Measurements from ENCODE around the gene NFIA. TPM values are rescaled to one million over a fixed set of nuclear protein-coding genes. Genes with fewer than 3 reads are reported as not detected.

The NFIA gene
- total and polyA plus RNA-seq, 12 donors = 15.6 to 109 (median 66.3) TPM

- H3K27ac ChIP-seq = no peak overlapping the region
- 77 to 83% (median 80%) methylated on average over 1 of the region's 1 CpG for WGBS, 4 donors
- intact Hi-C loops (cut with DNase I) = no loop called here
Observed at GRCh38 chr1:61278966-61279365, 196.6 kb downstream of the NFIA start.

GRCh38 chr1:61279570-61279969 is 197.2 kb downstream of the NFIA start:
- Histone ChIP-seq H3K27me3 (no peaks in the 10 kb centered on the region), H3K9me3 (replicated peaks in 1 of 3) (no peaks in the 10 kb centered on the region), H3K4me3 (no peak overlapping the region), H3K4me1 (replicated peaks in 1 of 2) (peaks cover 0 to 15% of the 10 kb centered on the region in 2 donors), H3K36me3 (replicated peaks in 1 of 2) (no peaks in the 10 kb centered on the region), H3K27ac (no peak overlapping the region)
- DNase-seq = no peak
- TF ChIP-seq POLR2A (IDR thresholded peaks at IDR 0.05) (no peak), CTCF (IDR thresholded peaks at IDR 0.05) (no peak)
- intact Hi-C loops (cut with DNase I) = no loop called here
- WGBS, 4 donors = 88 to 94% (median 92%) methylated on average over 4 of the region's 4 CpGs

More at GRCh38 chr1:61278966-61279365, 196.6 kb downstream of the NFIA start:
- Histone ChIP-seq H3K27me3 (no peaks in the 10 kb centered on the region), H3K36me3 (replicated peaks in 1 of 2) (no peaks in the 10 kb centered on the region), H3K4me1 (replicated peaks in 1 of 2) (peaks cover 0 to 15% of the 10 kb centered on the region in 2 donors), H3K4me3 (no peak overlapping the region), H3K9me3 (replicated peaks in 1 of 3) (no peaks in the 10 kb centered on the region)
- TF ChIP-seq CTCF (IDR thresholded peaks at IDR 0.05) (no peak), POLR2A (IDR thresholded peaks at IDR 0.05) (no peak)
- DNase-seq = no peak

- H3K9me3 ChIP-seq (replicated peaks in 1 of 3) = no peaks in the 10 kb centered on the region
- no peak overlapping the region for H3K27ac ChIP-seq
- WGBS, 4 donors = 88 to 96% (median 94%) methylated on average over 5 of the region's 5 CpGs
- H3K4me1 ChIP-seq (replicated peaks in 1 of 2) = peaks cover 0 to 15% of the 10 kb centered on the region in 2 donors
- no peaks in the 10 kb centered on the region for H3K27me3 ChIP-seq
- no peak for TF ChIP-seq POLR2A (IDR thresholded peaks at IDR 0.05)
- TF ChIP-seq CTCF (IDR thresholded peaks at IDR 0.05) = no peak
- no peak overlapping the region for H3K4me3 ChIP-seq
- no peaks in the 10 kb centered on the region for H3K36me3 ChIP-seq (replicated peaks in 1 of 2)
- intact Hi-C loops (cut with DNase I) = no loop called here
- DNase-seq = no peak
Observed at GRCh38 chr1:61280452-61280851, 198.1 kb downstream of the NFIA start.

GRCh38 chr1:61282387-61282786 is 200.0 kb downstream of the NFIA start:
- no peak for DNase-seq
- no peaks in the 10 kb centered on the region for H3K36me3 ChIP-seq (replicated peaks in 1 of 2)
- no peak for TF ChIP-seq CTCF (IDR thresholded peaks at IDR 0.05)
- TF ChIP-seq POLR2A (IDR thresholded peaks at IDR 0.05) = no peak
- H3K9me3 ChIP-seq (replicated peaks in 1 of 3) = no peaks in the 10 kb centered on the region
- H3K27me3 ChIP-seq = no peaks in the 10 kb centered on the region
- intact Hi-C loops (cut with DNase I) = no loop called here
- peaks cover 0 to 4% of the 10 kb centered on the region in 2 donors for H3K4me1 ChIP-seq (replicated peaks in 1 of 2)
- 72 to 88% (median 84%) methylated on average over 3 of the region's 3 CpGs for WGBS, 4 donors
- no peak overlapping the region for H3K4me3 ChIP-seq
- no peak overlapping the region for H3K27ac ChIP-seq
